Aorta (tissue), 5 donors: Measurements from ENCODE around the gene GSTCD. TPM values are rescaled to one million over a fixed set of nuclear protein-coding genes. Genes with fewer than 3 reads are reported as not detected.

Experiments used
- ATAC-seq: fragments of 200-7000 bp; cut with Tn5 transposase; one replicate; pipeline ENCODE4 v1.9.1; 2022; ENCODE audit warnings: moderate library complexity; ENCODE audit not compliant: low FRiP score
- DNase-seq, 2 donors: peaks; one replicate each; pipeline ENCODE4 v3.0.0-alpha.2; 2020
- H3K27ac ChIP-seq, 2 donors: one replicate each; pipeline ENCODE4 v1.5.1; 2013; ENCODE audit warnings: low read length in 2 of 2, mild to moderate bottlenecking in 2 of 2, moderate library complexity in 2 of 2, control low read depth in 1 of 2, inconsistent platforms in 1 of 2, low read depth in 1 of 2
- H3K27me3 ChIP-seq, 2 donors: one replicate each; pipeline ENCODE4 v1.6.1; 2013; ENCODE audit warnings: control low read depth in 1 of 2, low read length in 1 of 2, mild to moderate bottlenecking in 1 of 2, moderate library complexity in 1 of 2; ENCODE audit not compliant: insufficient read depth in 2 of 2, control insufficient read depth in 1 of 2
- H3K36me3 ChIP-seq, 2 donors: one replicate each; pipeline ENCODE4 v1.6.1; 2013; ENCODE audit warnings: control low read depth in 1 of 2, low read length in 1 of 2, mild to moderate bottlenecking in 1 of 2; ENCODE audit not compliant: insufficient read depth in 2 of 2, control insufficient read depth in 1 of 2
- H3K4me1 ChIP-seq, 2 donors: one replicate each; pipeline ENCODE4 v1.6.1; 2013; ENCODE audit warnings: low read length in 2 of 2, control low read depth in 1 of 2, mild to moderate bottlenecking in 1 of 2, moderate library complexity in 1 of 2; ENCODE audit not compliant: insufficient read depth in 2 of 2, control insufficient read depth in 1 of 2
- H3K4me3 ChIP-seq, 2 donors: one replicate each; pipeline ENCODE4 v1.5.1; 2013; ENCODE audit warnings: low read length in 2 of 2, control low read depth in 1 of 2, mild to moderate bottlenecking in 1 of 2
- H3K9me3 ChIP-seq: one replicate; pipeline ENCODE4 v1.6.1; 2013; ENCODE audit warnings: mild to moderate bottlenecking, low read length; ENCODE audit not compliant: control insufficient read depth
- WGBS, 2 donors: extraction: QIAGEN DNeasy Blood & Tissue Kit; methylation state at CpG; one replicate each; pipeline ENCODE4 v1.1.7; 2013; 5-methylcytosine and 5-hydroxymethylcytosine counted together
- intact Hi-C, 2 donors: fragments of 100-400 bp; cut with DNase I; formaldehyde crosslinking; loops; one replicate each; pipeline versions ENCODE4 v1.14.2 to v1.15.0; 2022
- polyA plus RNA-seq, 2 donors: library from polyadenylated mRNA; stranded (reverse); fragments of 200-250 nt; gene quantifications; one replicate each; pipeline ENCODE4 v1.2.3, GENCODE V29; 2013
- total RNA-seq, 2 donors: library from RNA; stranded (reverse); fragmentation: NEBNext Ultra II Directional; extraction: Animal tissue kit (Norgen Biotek cat#: 25700); gene quantifications; one replicate each; pipeline ENCODE4 v1.2.1, GENCODE V29; 2021
- donor health status: healthy with polysubstance abuse.
- donor health status: Bipolar disorder and iron deficiency.
- donor health status: DM: no; HTN: no; CAD: no.
- donor health status: DM: no; HTN: no; CAD: no.
- donor health status: DM: yes; HTN: yes; CAD: no.

Gene GSTCD
- total and polyA plus RNA-seq, 4 donors = 1.8 to 8.4 (median 6.2) TPM

DNA sequence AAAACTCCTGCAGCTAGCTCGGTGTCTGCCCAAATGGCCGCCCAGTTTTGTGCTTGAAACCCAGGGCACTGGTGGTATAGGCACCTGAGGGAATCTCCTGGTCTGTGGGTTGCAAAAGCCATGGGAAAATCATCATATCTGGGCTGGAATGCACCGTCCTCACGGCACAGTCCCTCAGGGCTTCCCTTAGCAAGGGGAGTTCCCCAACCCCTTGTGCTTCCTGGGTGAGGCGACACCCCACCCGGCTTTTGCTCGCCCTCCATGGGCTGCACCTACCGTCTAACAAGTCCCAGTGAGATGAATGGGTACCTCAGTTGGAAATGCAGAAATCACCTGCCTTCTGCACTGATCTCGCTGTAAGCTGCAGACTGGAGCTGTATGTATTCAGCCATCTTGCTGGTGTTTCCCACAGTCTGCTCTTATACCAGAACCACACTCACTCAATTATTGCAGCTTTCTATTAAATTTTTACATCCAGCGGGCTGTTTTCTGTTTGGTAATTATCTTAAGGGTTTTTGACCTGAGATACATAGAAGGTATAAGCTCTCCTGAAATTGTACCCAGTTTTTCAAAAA is 150.0 kb downstream of the GSTCD start:
- Histone ChIP-seq H3K4me3 (no peak overlapping the region), H3K9me3 (no peaks in the 10 kb centered on the region), H3K4me1 (no peaks in the 10 kb centered on the region), H3K27me3 (no peaks in the 10 kb centered on the region), H3K36me3 (no peaks in the 10 kb centered on the region), H3K27ac (no peak overlapping the region)
- intact Hi-C loops = no loop called here
- DNase-seq (no peak), ATAC-seq (no peak)
- 96 to 97% methylated on average over 10 of the region's 10 CpGs for WGBS, 2 donors

DNA sequence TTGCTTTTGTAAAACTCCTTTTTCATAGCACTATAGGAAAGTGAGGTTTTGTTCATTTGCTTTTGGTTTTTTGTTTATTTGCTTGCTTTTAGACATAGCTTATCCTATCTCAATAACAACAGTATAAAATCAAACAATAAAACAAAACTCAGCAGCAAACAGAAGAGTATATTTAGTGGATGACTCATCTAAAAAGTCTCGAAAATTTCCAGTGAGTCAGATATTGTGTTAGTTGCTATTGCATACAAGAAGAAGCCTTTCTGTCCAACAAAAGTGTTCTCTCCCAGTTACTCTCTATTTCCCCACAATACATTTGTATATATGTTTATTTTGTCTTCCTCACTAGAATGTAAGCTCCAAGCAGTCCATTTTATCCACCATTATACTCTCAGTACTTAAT is 150.6 kb downstream of the GSTCD start:
- H3K27ac ChIP-seq = no peak overlapping the region
- H3K9me3 ChIP-seq = no peaks in the 10 kb centered on the region
- no peak for ATAC-seq
- no peaks in the 10 kb centered on the region for H3K36me3 ChIP-seq
- WGBS, 2 donors = 2 to 6% methylated on average over 1 of the region's 1 CpG
- intact Hi-C loops = no loop called here
- no peak overlapping the region for H3K4me3 ChIP-seq
- H3K27me3 ChIP-seq = no peaks in the 10 kb centered on the region
- DNase-seq = no peak
- H3K4me1 ChIP-seq = no peaks in the 10 kb centered on the region

DNA sequence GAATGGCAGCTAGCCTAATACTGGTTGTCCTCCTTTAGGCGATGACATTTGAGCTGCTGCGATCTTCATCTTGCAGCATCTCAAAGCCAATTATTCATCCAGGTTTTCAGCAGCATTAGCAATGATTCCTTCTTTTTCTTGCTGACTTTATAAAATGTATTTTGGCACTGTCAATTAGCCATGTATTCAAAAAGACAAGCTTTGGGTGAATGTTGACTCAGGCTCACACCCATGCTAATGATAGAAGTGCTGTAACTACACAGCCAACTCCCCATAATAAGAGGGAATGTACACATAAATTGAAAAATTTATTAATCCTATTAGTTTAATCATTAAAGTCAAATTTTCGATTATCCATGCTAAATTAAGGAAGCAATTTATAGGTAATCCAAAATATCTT is 162.4 kb downstream of the GSTCD start:
- intact Hi-C loops = no loop called here
- no peak for DNase-seq
- Histone ChIP-seq H3K4me3 (no peak overlapping the region), H3K4me1 (no peaks in the 10 kb centered on the region), H3K27me3 (no peaks in the 10 kb centered on the region), H3K36me3 (no peaks in the 10 kb centered on the region), H3K9me3 (no peaks in the 10 kb centered on the region), H3K27ac (no peak overlapping the region)
- no peak for ATAC-seq
- WGBS, 2 donors = 76 to 81% methylated on average over 3 of the region's 3 CpGs

DNA sequence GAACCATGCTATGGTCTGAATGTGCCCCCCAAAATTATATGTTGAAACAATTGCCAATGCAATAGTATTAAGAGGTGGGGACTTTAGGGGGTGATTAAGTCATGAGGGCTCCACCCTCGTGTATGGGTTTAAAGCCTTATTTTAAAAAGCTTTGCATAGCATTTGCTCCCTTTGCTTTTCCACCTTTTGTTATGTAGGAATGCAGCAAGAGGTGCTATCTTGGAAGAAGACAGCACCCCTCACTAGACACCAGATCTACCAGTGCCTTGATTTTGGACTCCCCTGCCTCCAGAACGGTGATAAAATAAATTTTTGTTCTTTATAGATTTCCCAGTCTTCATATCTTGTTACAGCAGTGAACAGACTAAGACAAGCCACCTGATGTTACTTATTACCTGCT is 163.4 kb downstream of the GSTCD start:
- 75 to 79% methylated on average over 2 of the region's 2 CpGs for WGBS, 2 donors
- no peaks in the 10 kb centered on the region for H3K4me1 ChIP-seq
- no peak overlapping the region for H3K27ac ChIP-seq
- ATAC-seq = no peak
- no peaks in the 10 kb centered on the region for H3K9me3 ChIP-seq
- H3K4me3 ChIP-seq = no peak overlapping the region
- DNase-seq = no peak
- intact Hi-C loops = no loop called here
- H3K36me3 ChIP-seq = no peaks in the 10 kb centered on the region
- H3K27me3 ChIP-seq = no peaks in the 10 kb centered on the region

DNA sequence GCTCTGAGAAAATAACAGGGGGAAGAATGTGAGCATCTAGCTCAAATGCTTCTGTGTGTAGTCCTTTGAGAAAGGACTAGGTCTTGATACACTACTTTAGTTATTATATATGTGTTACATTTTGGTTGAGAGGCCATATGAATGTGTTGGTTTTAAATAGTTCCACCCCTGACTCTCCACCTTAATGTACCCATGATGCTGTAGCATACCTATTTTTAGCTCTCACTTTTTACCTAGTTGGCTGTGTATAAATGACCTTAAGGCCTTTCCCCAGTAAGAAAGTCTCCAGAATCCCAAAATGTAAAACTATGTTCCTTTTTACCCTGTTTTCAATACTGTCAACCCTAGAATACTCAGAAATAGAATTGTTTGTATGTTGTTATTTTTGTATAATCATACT is 166.6 kb downstream of the GSTCD start:
- DNase-seq (no peak), ATAC-seq (no peak)
- Histone ChIP-seq H3K9me3 (no peaks in the 10 kb centered on the region), H3K36me3 (no peaks in the 10 kb centered on the region), H3K27me3 (no peaks in the 10 kb centered on the region), H3K4me3 (no peak overlapping the region), H3K27ac (no peak overlapping the region), H3K4me1 (no peaks in the 10 kb centered on the region)
- intact Hi-C loops = no loop called here

DNA sequence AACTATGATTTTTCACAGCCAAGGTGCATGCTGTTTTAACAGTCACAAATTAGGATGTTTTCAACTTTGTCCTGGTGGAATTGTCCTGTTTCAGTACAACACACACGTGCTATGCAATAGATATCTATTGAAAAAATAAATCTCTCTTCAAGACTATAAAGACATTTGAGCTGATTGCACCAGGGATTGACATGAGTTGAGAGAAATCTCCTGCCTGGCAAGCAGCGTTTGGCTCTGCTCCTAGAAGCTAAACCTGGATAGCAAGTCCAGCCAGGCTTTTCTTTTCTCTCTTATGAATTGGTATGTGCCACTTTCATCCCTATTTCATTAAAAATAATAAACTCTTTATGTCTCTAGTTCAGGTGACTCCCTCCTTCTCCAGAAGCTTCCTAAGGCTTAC is 170.1 kb downstream of the GSTCD start:
- Histone ChIP-seq H3K4me3 (no peak overlapping the region), H3K4me1 (no peaks in the 10 kb centered on the region), H3K27me3 (no peaks in the 10 kb centered on the region), H3K9me3 (no peaks in the 10 kb centered on the region), H3K36me3 (no peaks in the 10 kb centered on the region), H3K27ac (no peak overlapping the region)
- intact Hi-C loops = no loop called here
- ATAC-seq = no peak
- no peak for DNase-seq
- 48 to 58% methylated on average over 2 of the region's 2 CpGs for WGBS, 2 donors

DNA sequence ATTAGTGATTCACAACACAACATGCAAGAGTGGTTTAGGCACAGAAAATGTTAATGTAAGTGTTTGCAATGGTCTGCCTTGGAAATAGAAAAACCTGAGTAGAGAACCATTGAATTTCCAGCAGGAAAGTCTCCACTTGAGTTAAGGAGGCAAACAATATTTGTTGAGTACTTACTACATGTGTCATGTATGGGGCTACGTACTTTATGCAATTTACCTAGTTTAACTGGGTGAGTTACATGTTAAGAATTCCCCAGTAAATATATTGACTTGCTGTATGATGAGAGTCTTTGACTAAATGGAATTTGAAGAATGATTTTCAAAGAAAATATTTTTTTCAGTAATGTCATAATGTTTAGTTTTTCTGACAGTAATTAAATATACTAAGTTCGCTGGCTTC is 178.9 kb downstream of the GSTCD start:
- Histone ChIP-seq H3K9me3 (no peaks in the 10 kb centered on the region), H3K4me3 (no peak overlapping the region), H3K27me3 (no peaks in the 10 kb centered on the region), H3K36me3 (no peaks in the 10 kb centered on the region), H3K27ac (no peak overlapping the region), H3K4me1 (no peaks in the 10 kb centered on the region)
- intact Hi-C loops = loop anchor here in 1 of 2 donors (2.0 kb wide), 1 partner anchor 43 kb away; no protein-coding TSS in a partner anchor
- DNase-seq (no peak), ATAC-seq (no peak)
- whole genome bisulfite sequencing, 2 donors = 74 to 80% methylated on average over 2 of the region's 2 CpGs

DNA sequence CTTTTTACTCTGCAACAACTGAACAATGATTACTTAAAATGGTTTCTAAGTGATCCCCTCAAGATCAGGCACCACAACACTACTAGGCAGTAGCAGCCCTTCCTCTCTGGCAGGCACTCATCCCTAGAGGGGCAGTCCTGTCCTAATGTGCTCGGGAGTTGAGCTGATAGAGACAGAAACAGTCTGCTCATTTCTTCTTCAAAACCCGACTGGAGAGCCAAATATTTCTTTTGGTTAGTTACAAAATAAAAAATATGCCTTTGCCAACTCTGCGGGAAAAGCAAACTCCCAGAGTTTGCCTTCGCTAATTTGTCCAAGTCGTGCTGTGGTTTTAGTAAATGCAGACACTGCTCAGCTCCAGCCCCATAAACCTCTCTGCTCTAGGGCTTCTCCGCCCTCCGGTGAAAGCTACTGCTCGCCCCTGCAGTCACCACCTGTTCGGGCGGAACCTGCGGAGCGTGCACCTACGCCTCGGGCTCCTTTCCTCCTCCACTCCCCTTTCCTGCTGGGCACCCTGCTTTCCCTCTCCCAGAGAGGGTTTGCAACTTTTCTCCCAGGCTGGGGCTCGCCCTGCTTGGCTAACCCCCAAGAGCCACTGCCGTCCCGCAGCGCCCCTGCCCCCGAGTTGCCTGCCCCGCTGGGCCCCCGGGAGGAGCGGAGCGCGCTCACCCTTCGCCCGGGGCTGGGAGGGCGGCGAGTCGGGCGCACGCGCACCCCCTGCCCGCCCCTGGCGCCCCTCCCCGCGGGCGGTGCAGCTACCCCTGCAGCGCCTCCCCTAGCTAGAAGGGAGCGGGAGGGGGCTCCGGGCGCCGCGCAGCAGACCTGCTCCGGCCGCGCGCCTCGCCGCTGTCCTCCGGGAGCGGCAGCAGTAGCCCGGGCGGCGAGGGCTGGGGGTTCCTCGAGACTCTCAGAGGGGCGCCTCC is 186.3 kb downstream of the GSTCD start, which contains the start of gene NPNT:
Gene NPNT (plus strand): TSS at position 812 of the 923 bp plus-strand sequence. CDS start 182 bp downstream, outside the sequence.
- Histone ChIP-seq H3K4me3 (peak within 1 kb of the TSS; percentile 58 to 66), H3K36me3 (no peaks in the 10 kb centered on the region), H3K27me3 (no peaks in the 10 kb centered on the region), H3K4me1 (peaks cover 0 to 2% of the 10 kb centered on the region in 2 donors), H3K9me3 (no peaks in the 10 kb centered on the region), H3K27ac (peak within 1 kb of the TSS; percentile 54 to 69)
- ATAC-seq = peak; percentile 83
- DNase-seq = peak; percentile 49 to 83
- intact Hi-C loops = loop anchor here (5.0 to 10.0 kb wide), 5 partner anchors 50 to 310 kb away; no protein-coding TSS in a partner anchor
- 1% methylated on average over 25 to 56 of the region's 56 CpGs for WGBS, 2 donors
